ENCODE results near the gene ACBD4.

- TF ChIP-seq CTCF (conservative IDR thresholded peaks at IDR 0.05; ENCODE audit: low read length) (no peak), EZH2phosphoT487 (IDR thresholded peaks at IDR 0.05; ENCODE audit: borderline replicate concordance) (no peak)
These were observed 6.5 kb upstream of the ACBD4 start for GRCh38 chr17:45128989-45129388.

All from Loucy (cell line).